NCI-H2227 (cell line): ENCODE data around the gene GGN.
"Not testable (repeated sequence)": the region's sequence is repeated elsewhere in the genome, so short reads cannot be mapped to it uniquely, and the experiment has no call there.

Experiments
- DNase-seq: peaks from one replicate; lab custom pipeline; 2025; ENCODE audit not compliant: unreplicated experiment; lab: John Stamatoyannopoulos, UW

Gene GGN

GRCh38 chr19:38362946-38363688, 24.7 kb downstream of the GGN start:
- DNase-seq = not testable (repeated sequence)

- DNase-seq = peak; percentile 100
These were observed 25.5 kb downstream of the GGN start for GRCh38 chr19:38362076-38362945.

- DNase-seq = peak; percentile 100
These were observed 26.2 kb downstream of the GGN start for GRCh38 chr19:38361633-38362075.

- DNase-seq = peak; percentile 82
These were observed 26.8 kb downstream of the GGN start for GRCh38 chr19:38360839-38361631.

- DNase-seq = no peak
These were observed 27.5 kb downstream of the GGN start for GRCh38 chr19:38360351-38360750.

GRCh38 chr19:38359242-38360021, 28.4 kb downstream of the GGN start:
- DNase-seq = no peak

GRCh38 chr19:38358071-38358470, 29.8 kb downstream of the GGN start:
- no peak for DNase-seq

GRCh38 chr19:38355728-38356725, 31.8 kb downstream of the GGN start:
- peak; percentile 68 for DNase-seq

GRCh38 chr19:38352611-38353010, 35.2 kb downstream of the GGN start:
- DNase-seq = no peak

GRCh38 chr19:38351865-38352395, 35.9 kb downstream of the GGN start:
- no peak for DNase-seq

- no peak for DNase-seq
These were observed 37.0 kb downstream of the GGN start for GRCh38 chr19:38350883-38351282.

- no peak for DNase-seq
These were observed 41.0 kb downstream of the GGN start for GRCh38 chr19:38346837-38347236.

- no peak for DNase-seq
These were observed 46.9 kb downstream of the GGN start for GRCh38 chr19:38340927-38341326.

GRCh38 chr19:38339011-38339410, 48.8 kb downstream of the GGN start:
- peak; percentile 65 for DNase-seq

- DNase-seq = no peak
These were observed 50.5 kb downstream of the GGN start for GRCh38 chr19:38337360-38337653.

- peak; percentile 100 for DNase-seq
These were observed 51.0 kb downstream of the GGN start for GRCh38 chr19:38336638-38337359.

- DNase-seq = peak; percentile 100
These were observed 51.7 kb downstream of the GGN start for GRCh38 chr19:38335949-38336637.
